ENCODE data around the gene RAPGEF1. TPM values are rescaled to one million over a fixed set of nuclear protein-coding genes. Genes with fewer than 3 reads are reported as not detected.

RAPGEF1 gene
- total and polyA plus RNA-seq, 2 experiments from 2014 or later, result 3.3 to 24.1 TPM

DNA sequence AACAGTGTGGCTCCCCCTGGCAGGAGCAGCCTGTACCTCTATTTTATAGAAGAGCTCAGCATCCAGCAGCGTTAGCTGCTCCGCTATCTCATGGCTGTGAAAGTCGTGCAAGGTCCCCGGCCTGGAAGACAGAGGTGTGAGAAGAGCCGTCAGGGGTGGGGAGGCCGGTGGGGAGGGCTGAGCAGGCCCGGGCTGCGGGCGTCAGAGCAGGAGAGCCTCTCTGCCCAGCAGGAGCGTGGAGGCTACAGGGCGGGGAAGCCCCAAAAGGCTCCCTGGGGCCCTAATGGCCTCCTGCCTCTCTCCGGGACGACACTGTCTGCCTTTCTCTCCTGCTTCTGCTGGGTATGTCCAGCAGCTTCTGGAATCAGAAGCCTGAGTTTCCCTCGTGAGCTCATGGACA is 152.0 kb downstream of the RAPGEF1 start:
- H3K79me2 ChIP-seq (ENCODE audit: insufficient read depth), result no peaks in the 10 kb centered on the region
- no peak overlapping the region for H3K27ac ChIP-seq
- H2AFZ ChIP-seq, result no peak overlapping the region
- no peak for DNase-seq
- no peak overlapping the region for H3K4me2 ChIP-seq (ENCODE audit: unreplicated experiment)
- no peaks in the 10 kb centered on the region for H3K27me3 ChIP-seq (replicated peaks; ENCODE audit: insufficient read depth)
- no peaks in the 10 kb centered on the region for H3F3A ChIP-seq (ENCODE audit: insufficient read depth)
- no peak overlapping the region for H3K4me3 ChIP-seq
- no peaks in the 10 kb centered on the region for H3K9me3 ChIP-seq (ENCODE audit: low read depth)
- H3K9ac ChIP-seq, result no peak overlapping the region
- no peaks in the 10 kb centered on the region for H3K36me3 ChIP-seq (ENCODE audit: low read depth)
- 81 to 86% methylated on average over 13 to 14 of the region's 14 CpGs for WGBS, 2 experiments (ENCODE audit: low coverage in 1 of 2, low lambda C conversion rate in 2 of 2, missing lambda C conversion rate in 2 of 2)
- no peaks in the 10 kb centered on the region for H4K20me1 ChIP-seq (ENCODE audit: insufficient read depth)
- in situ Hi-C loops (cut with MboI), result loop anchor here (5.0 kb wide), 1 partner anchor 154 kb away; the partner anchor contains the start of gene RAPGEF1
- H3K4me1 ChIP-seq (ENCODE audit: insufficient read depth), result no peaks in the 10 kb centered on the region
- H3K9me2 ChIP-seq (ENCODE audit: insufficient read depth), result no peaks in the 10 kb centered on the region
- TF ChIP-seq EZH2 (IDR thresholded peaks at IDR 0.05; ENCODE audit: insufficient read depth, poor library complexity, severe bottlenecking), result no peak
- TF ChIP-seq EZH2phosphoT487 (IDR thresholded peaks at IDR 0.05; ENCODE audit: insufficient read depth, low read depth), result no peak

DNA sequence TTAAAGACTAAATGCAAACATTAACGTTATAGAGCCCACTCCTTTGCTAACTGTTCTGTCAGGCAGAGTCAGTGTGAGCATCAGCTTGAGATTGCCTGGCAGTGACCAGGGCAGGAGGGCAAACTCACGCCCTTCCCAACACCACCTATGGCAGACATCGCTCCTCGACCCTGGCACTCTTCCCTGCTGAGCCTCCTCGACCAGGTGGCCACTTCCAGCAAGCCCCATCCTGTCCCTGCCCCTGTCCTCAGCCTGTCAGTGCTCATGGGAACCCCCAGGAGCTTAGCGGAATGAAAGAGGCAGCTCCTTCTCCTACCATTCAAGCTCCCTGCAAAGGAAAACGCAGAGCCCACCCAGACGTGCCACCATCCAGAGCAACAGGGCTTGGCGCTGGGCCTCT is 152.5 kb downstream of the RAPGEF1 start:
- H3K9me3 ChIP-seq (ENCODE audit: low read depth), result no peaks in the 10 kb centered on the region
- no peaks in the 10 kb centered on the region for H3K4me1 ChIP-seq (ENCODE audit: insufficient read depth)
- no peaks in the 10 kb centered on the region for H3K79me2 ChIP-seq (ENCODE audit: insufficient read depth)
- no peak overlapping the region for H3K27ac ChIP-seq
- H3K4me2 ChIP-seq (ENCODE audit: unreplicated experiment), result no peak overlapping the region
- in situ Hi-C loops (cut with MboI), result loop anchor here (5.0 kb wide), 1 partner anchor 155 kb away; the partner anchor contains the start of gene RAPGEF1
- H3K9me2 ChIP-seq (ENCODE audit: insufficient read depth), result no peaks in the 10 kb centered on the region
- no peak overlapping the region for H3K9ac ChIP-seq
- H3F3A ChIP-seq (ENCODE audit: insufficient read depth), result no peaks in the 10 kb centered on the region
- no peaks in the 10 kb centered on the region for H3K27me3 ChIP-seq (replicated peaks; ENCODE audit: insufficient read depth)
- H4K20me1 ChIP-seq (ENCODE audit: insufficient read depth), result no peaks in the 10 kb centered on the region
- no peak for DNase-seq
- WGBS, 2 experiments (ENCODE audit: low coverage in 1 of 2, low lambda C conversion rate in 2 of 2, missing lambda C conversion rate in 2 of 2), result 80 to 81% methylated on average over 9 of the region's 9 CpGs
- H3K4me3 ChIP-seq, result no peak overlapping the region
- no peak for TF ChIP-seq EZH2phosphoT487 (IDR thresholded peaks at IDR 0.05; ENCODE audit: insufficient read depth, low read depth)
- TF ChIP-seq EZH2 (IDR thresholded peaks at IDR 0.05; ENCODE audit: insufficient read depth, poor library complexity, severe bottlenecking), result no peak
- H3K36me3 ChIP-seq (ENCODE audit: low read depth), result no peaks in the 10 kb centered on the region
- no peak overlapping the region for H2AFZ ChIP-seq

DNA sequence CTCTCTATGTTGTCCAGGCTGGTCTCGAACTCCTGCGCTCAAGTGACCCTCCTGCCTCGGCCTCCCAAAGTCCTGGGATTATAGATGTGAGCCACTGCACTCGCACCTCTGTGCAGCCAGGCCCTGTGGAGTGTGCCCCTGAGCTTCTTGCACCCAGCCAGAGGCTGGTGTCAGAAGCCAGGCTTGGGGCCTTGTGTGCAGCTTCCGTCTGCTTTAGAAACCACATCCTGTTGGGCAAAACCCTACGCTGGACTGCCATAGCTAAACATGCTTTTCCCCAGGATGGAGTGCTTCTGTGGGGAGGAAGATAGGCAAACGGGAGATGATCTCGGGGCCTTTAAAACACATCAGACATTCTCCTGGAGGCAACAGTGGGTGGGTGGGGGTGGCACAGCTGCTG is 154.5 kb downstream of the RAPGEF1 start:
- H3K4me1 ChIP-seq (ENCODE audit: insufficient read depth), result no peaks in the 10 kb centered on the region
- DNase-seq, result no peak
- no peak for TF ChIP-seq EZH2 (IDR thresholded peaks at IDR 0.05; ENCODE audit: insufficient read depth, poor library complexity, severe bottlenecking)
- TF ChIP-seq EZH2phosphoT487 (IDR thresholded peaks at IDR 0.05; ENCODE audit: insufficient read depth, low read depth), result no peak
- no peaks in the 10 kb centered on the region for H3K36me3 ChIP-seq (ENCODE audit: low read depth)
- H3K27ac ChIP-seq, result no peak overlapping the region
- H3F3A ChIP-seq (ENCODE audit: insufficient read depth), result no peaks in the 10 kb centered on the region
- WGBS, 2 experiments (ENCODE audit: low coverage in 1 of 2, low lambda C conversion rate in 2 of 2, missing lambda C conversion rate in 2 of 2), result 91 to 92% methylated on average over 8 of the region's 8 CpGs
- in situ Hi-C loops (cut with MboI), result loop anchor here (5.0 kb wide), 1 partner anchor 157 kb away; the partner anchor contains the start of gene RAPGEF1
- H3K9me2 ChIP-seq (ENCODE audit: insufficient read depth), result no peaks in the 10 kb centered on the region
- no peak overlapping the region for H3K4me2 ChIP-seq (ENCODE audit: unreplicated experiment)
- H3K9ac ChIP-seq, result no peak overlapping the region
- H2AFZ ChIP-seq, result no peak overlapping the region
- no peaks in the 10 kb centered on the region for H3K9me3 ChIP-seq (ENCODE audit: low read depth)
- no peak overlapping the region for H3K4me3 ChIP-seq
- H3K79me2 ChIP-seq (ENCODE audit: insufficient read depth), result no peaks in the 10 kb centered on the region
- no peaks in the 10 kb centered on the region for H4K20me1 ChIP-seq (ENCODE audit: insufficient read depth)
- H3K27me3 ChIP-seq (replicated peaks; ENCODE audit: insufficient read depth), result no peaks in the 10 kb centered on the region

DNA sequence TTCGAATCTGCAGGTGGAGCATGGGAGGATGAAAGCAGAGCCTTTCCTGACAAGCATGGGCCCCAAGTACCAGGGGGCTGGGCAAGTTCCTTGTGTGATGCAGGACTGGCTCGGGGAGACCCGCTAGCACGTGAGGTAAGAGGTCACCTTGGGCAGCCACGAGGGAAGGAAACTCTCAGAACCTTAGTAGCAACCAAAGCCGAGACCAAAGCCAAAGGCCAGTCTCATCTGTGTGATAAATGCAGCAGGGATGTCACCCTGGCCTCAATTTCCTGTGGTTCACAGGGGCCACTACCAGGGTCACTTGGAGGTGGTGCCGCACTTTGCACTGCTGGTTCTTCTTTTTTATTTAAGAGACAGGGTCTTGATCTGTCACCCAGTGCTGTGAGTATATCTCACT is 155.0 kb downstream of the RAPGEF1 start:
- H3K79me2 ChIP-seq (ENCODE audit: insufficient read depth), result no peaks in the 10 kb centered on the region
- no peaks in the 10 kb centered on the region for H3K27me3 ChIP-seq (replicated peaks; ENCODE audit: insufficient read depth)
- no peak overlapping the region for H3K4me2 ChIP-seq (ENCODE audit: unreplicated experiment)
- H2AFZ ChIP-seq, result no peak overlapping the region
- H3K4me3 ChIP-seq, result no peak overlapping the region
- no peaks in the 10 kb centered on the region for H3K9me3 ChIP-seq (ENCODE audit: low read depth)
- no peaks in the 10 kb centered on the region for H4K20me1 ChIP-seq (ENCODE audit: insufficient read depth)
- TF ChIP-seq EZH2 (IDR thresholded peaks at IDR 0.05; ENCODE audit: insufficient read depth, poor library complexity, severe bottlenecking) (no peak), EZH2phosphoT487 (IDR thresholded peaks at IDR 0.05; ENCODE audit: insufficient read depth, low read depth) (no peak)
- H3K4me1 ChIP-seq (ENCODE audit: insufficient read depth), result no peaks in the 10 kb centered on the region
- H3K9ac ChIP-seq, result no peak overlapping the region
- WGBS, 2 experiments (ENCODE audit: low coverage in 1 of 2, low lambda C conversion rate in 2 of 2, missing lambda C conversion rate in 2 of 2), result 96 to 98% methylated on average over 7 of the region's 7 CpGs
- no peaks in the 10 kb centered on the region for H3K36me3 ChIP-seq (ENCODE audit: low read depth)
- H3F3A ChIP-seq (ENCODE audit: insufficient read depth), result no peaks in the 10 kb centered on the region
- DNase-seq, result no peak
- H3K27ac ChIP-seq, result no peak overlapping the region
- in situ Hi-C loops (cut with MboI), result loop anchor here (5.0 kb wide), 1 partner anchor 157 kb away; the partner anchor contains the start of gene RAPGEF1
- no peaks in the 10 kb centered on the region for H3K9me2 ChIP-seq (ENCODE audit: insufficient read depth)
